K562 (cell line): ENCODE results near the gene RPS8. TPM values are rescaled to one million over a fixed set of nuclear protein-coding genes. Genes with fewer than 3 reads are reported as not detected.

ENCODE experiments used
- ARID4B ChIP-seq: sonication (generic); formaldehyde crosslinking; IDR thresholded peaks from 2 replicates; pipeline ENCODE4 v1.8.0; 2022; ENCODE audit warnings: mild to moderate bottlenecking, missing genetic modification reagents
- BHLHE40 ChIP-seq: IDR thresholded peaks from 2 replicates; pipeline ENCODE4 v1.6.1; 2011; ENCODE audit warnings: low read length, improper control_type of control experiment
- BRF1 ChIP-seq: IDR thresholded peaks from 3 replicates; pipeline ENCODE4 v1.6.1; 2011; ENCODE audit warnings: borderline replicate concordance, mild to moderate bottlenecking; ENCODE audit not compliant: insufficient read length; ENCODE audit errors: extremely low read depth
- ELF4 ChIP-seq: fragments of 450-650 bp; formaldehyde crosslinking; IDR thresholded peaks from 2 replicates; pipeline ENCODE4 v1.4.0; 2022; ENCODE audit warnings: missing genetic modification characterization
- ERF ChIP-seq: fragments of 450-650 bp; formaldehyde crosslinking; IDR thresholded peaks from 2 replicates; pipeline ENCODE4 v1.4.0; 2020; ENCODE audit warnings: mild to moderate bottlenecking, mixed read lengths
- OTX1 ChIP-seq: fragments of 450-650 bp; formaldehyde crosslinking; IDR thresholded peaks from 2 replicates; pipeline ENCODE4 v1.4.0; 2022; ENCODE audit warnings: mild to moderate bottlenecking
- RBBP5 ChIP-seq: fragments of 200-600 bp; sonication (generic); IDR thresholded peaks from 2 replicates; pipeline ENCODE4 v1.6.1; 2012; ENCODE audit warnings: borderline replicate concordance, mild to moderate bottlenecking, low read length, control low read depth, inconsistent platforms; ENCODE audit not compliant: insufficient read depth, poor library complexity, severe bottlenecking
- RBM17 ChIP-seq: fragments of 200-400 bp; formaldehyde crosslinking; IDR thresholded peaks from 2 replicates; pipeline ENCODE4 v1.6.1; 2017; ENCODE audit warnings: low read depth, mild to moderate bottlenecking, low read length, borderline replicate concordance
- SAP30 ChIP-seq: fragments of 200-600 bp; sonication (generic); IDR thresholded peaks from 2 replicates; pipeline ENCODE4 v1.6.1; 2012; ENCODE audit warnings: borderline replicate concordance, low read depth, mild to moderate bottlenecking, moderate library complexity, low read length, control low read depth, inconsistent platforms; ENCODE audit not compliant: insufficient read depth, poor library complexity, severe bottlenecking
- THRAP3 ChIP-seq: fragments of 450-650 bp; IDR thresholded peaks from 2 replicates; pipeline ENCODE4 v1.6.1; 2016; ENCODE audit warnings: mild to moderate bottlenecking, inconsistent platforms, borderline replicate concordance
- ZNF12 ChIP-seq: sonication (generic); formaldehyde crosslinking; IDR thresholded peaks from 2 replicates; pipeline ENCODE4 v1.4.0; 2020; ENCODE audit warnings: mild to moderate bottlenecking, missing genetic modification reagents
- polyA plus RNA-seq, 8 experiments: library from polyadenylated mRNA; depleted of rRNA in 4 of 8; stranded (reverse) in 5 of 8; unstranded in 3 of 8; fragments of >200 nt; fragmentation: Nextera tagmentation in 2 of 8; fragmentation: Illumina TruSeq in 1 of 8; extraction: Ambion mirVana in 2 of 8; extraction: Trizol in 1 of 8; gene quantifications; 2 replicates each; pipeline versions ENCODE4 v1.2.1 to v1.2.3, GENCODE V29; 2011 to 2014; ENCODE audit warnings: inconsistent platforms in 1 of 8, missing spikeins in 1 of 8
- total RNA-seq, 7 experiments: library from RNA; depleted of rRNA in 6 of 7; stranded (reverse); fragments of >200 nt in 6 of 7; fragmentation: Illumina TruSeq in 2 of 7; extraction: Trizol in 2 of 7; gene quantifications; 2 replicates each; pipeline versions ENCODE4 v1.2.1 to v1.2.3, GENCODE V29; 2011 to 2021; ENCODE audit warnings: low replicate concordance in 1 of 7
- TF ChIP-seq, protein P1 (sequence below): fragments of 250-450 bp; sonication (Bioruptor Pico); IDR thresholded peaks from 2 replicates; pipeline ENCODE4 v1.5.0; 2021; ENCODE audit warnings: mild to moderate bottlenecking, borderline replicate concordance
- TF ChIP-seq, protein P2 (sequence below), 2 experiments: fragments of 450-650 bp; IDR thresholded peaks; 2 replicates each; pipeline ENCODE4 v1.6.1; 2016
- TF ChIP-seq, protein P3 (sequence below): fragments of 250-450 bp; sonication (Bioruptor Pico); IDR thresholded peaks from 2 replicates; pipeline ENCODE4 v1.8.0; 2021; ENCODE audit warnings: borderline replicate concordance, mild to moderate bottlenecking, moderate library complexity; ENCODE audit not compliant: poor library complexity, severe bottlenecking

Gene RPS8
- total and polyA plus RNA-seq, 9 of the 15 experiments (the other 6 are each of a cell fraction or from before 2014, with no cell fraction given) = 2,431 to 4,168 (median 3,109) TPM

GRCh38 chr1:44808063-44808937 is 33.0 kb downstream of the RPS8 start, which contains the start of gene BTBD19 (continued):
- TF ChIP-seq THRAP3 = no peak
- TF ChIP-seq, protein P1, sequence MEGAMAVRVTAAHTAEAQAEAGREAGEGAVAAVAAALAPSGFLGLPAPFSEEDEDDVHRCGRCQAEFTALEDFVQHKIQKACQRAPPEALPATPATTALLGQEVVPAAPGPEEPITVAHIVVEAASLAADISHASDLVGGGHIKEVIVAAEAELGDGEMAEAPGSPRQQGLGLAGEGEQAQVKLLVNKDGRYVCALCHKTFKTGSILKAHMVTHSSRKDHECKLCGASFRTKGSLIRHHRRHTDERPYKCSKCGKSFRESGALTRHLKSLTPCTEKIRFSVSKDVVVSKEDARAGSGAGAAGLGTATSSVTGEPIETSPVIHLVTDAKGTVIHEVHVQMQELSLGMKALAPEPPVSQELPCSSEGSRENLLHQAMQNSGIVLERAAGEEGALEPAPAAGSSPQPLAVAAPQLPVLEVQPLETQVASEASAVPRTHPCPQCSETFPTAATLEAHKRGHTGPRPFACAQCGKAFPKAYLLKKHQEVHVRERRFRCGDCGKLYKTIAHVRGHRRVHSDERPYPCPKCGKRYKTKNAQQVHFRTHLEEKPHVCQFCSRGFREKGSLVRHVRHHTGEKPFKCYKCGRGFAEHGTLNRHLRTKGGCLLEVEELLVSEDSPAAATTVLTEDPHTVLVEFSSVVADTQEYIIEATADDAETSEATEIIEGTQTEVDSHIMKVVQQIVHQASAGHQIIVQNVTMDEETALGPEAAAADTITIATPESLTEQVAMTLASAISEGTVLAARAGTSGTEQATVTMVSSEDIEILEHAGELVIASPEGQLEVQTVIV (CRISPR knock-in tag) = peak; percentile 74
- no peak for TF ChIP-seq RBM17
- 0 out of 2 replicates have a peak, but pooled peaks have one; percentile 44 for TF ChIP-seq ARID4B (CRISPR knock-in tag)
- no peak for TF ChIP-seq BHLHE40
- no peak for TF ChIP-seq ZNF12 (CRISPR knock-in tag)
- peak; percentile 61; the same call in 1 of the 2 replicates for TF ChIP-seq ERF
- TF ChIP-seq, protein P2, sequence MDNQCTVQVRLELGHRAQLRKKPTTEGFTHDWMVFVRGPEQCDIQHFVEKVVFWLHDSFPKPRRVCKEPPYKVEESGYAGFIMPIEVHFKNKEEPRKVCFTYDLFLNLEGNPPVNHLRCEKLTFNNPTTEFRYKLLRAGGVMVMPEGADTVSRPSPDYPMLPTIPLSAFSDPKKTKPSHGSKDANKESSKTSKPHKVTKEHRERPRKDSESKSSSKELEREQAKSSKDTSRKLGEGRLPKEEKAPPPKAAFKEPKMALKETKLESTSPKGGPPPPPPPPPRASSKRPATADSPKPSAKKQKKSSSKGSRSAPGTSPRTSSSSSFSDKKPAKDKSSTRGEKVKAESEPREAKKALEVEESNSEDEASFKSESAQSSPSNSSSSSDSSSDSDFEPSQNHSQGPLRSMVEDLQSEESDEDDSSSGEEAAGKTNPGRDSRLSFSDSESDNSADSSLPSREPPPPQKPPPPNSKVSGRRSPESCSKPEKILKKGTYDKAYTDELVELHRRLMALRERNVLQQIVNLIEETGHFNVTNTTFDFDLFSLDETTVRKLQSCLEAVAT (IDR thresholded peaks at IDR 0.05) = peak in 1 of 2 experiments; percentile 71; a peak in 2 of 4 replicates
- 0 out of 2 replicates have a peak, but pooled peaks have one; percentile 16 for TF ChIP-seq ELF4 (CRISPR knock-in tag)
- TF ChIP-seq OTX1 (CRISPR knock-in tag) = no peak; the same call in none of the 2 replicates
- no peak for TF ChIP-seq BRF1
- TF ChIP-seq SAP30 = peak; percentile 29
- TF ChIP-seq, protein P3, sequence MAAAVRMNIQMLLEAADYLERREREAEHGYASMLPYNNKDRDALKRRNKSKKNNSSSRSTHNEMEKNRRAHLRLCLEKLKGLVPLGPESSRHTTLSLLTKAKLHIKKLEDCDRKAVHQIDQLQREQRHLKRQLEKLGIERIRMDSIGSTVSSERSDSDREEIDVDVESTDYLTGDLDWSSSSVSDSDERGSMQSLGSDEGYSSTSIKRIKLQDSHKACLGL (CRISPR knock-in tag) = peak; percentile 2
- TF ChIP-seq RBBP5 = peak; percentile 49
